Gastrocnemius medialis (tissue), 4 donors: ENCODE data around the gene NEB.

Experiments
- POLR2A ChIP-seq, 2 donors: fragments of 450-650 bp; IDR thresholded peaks; one replicate each; pipeline ENCODE4 v1.6.1; 2017; ENCODE audit warnings: antibody characterized with exemption in 2 of 2, mild to moderate bottlenecking in 2 of 2, moderate library complexity in 2 of 2
- TF ChIP-seq, protein P1 (sequence below), 5 experiments: fragments of 450-650 bp in 3 of 5; fragments of 200-600 bp in 2 of 5; sonication (generic) in 2 of 5; IDR thresholded peaks in 4 of 5; conservative IDR thresholded peaks in 1 of 5; 1 replicate in 4 of 5; 2 replicates in 1 of 5; pipeline ENCODE4 v1.5.1; 2016 to 2019; ENCODE audit warnings: antibody characterized with exemption in 5 of 5, mild to moderate bottlenecking in 3 of 5, moderate library complexity in 3 of 5

DNA sequence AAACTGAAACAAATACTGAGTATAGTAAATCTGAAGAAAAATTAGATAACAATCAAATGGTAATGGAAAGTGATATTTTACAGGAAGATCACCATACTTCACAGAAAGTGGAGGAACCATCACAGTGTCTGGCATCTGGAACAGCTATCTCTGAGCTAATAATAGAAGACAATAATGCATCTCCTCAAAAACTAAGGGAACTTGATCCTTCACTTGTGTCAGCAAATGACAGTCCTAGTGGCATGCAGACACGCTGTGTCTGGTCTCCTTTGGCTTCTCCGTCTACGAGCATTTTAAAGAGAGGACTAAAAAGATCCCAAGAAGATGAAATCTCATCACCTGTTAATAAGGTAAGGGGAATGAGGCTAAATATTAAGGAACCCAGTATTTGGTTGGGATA is 268.5 kb downstream of the NEB start:
- TF ChIP-seq, protein P1, sequence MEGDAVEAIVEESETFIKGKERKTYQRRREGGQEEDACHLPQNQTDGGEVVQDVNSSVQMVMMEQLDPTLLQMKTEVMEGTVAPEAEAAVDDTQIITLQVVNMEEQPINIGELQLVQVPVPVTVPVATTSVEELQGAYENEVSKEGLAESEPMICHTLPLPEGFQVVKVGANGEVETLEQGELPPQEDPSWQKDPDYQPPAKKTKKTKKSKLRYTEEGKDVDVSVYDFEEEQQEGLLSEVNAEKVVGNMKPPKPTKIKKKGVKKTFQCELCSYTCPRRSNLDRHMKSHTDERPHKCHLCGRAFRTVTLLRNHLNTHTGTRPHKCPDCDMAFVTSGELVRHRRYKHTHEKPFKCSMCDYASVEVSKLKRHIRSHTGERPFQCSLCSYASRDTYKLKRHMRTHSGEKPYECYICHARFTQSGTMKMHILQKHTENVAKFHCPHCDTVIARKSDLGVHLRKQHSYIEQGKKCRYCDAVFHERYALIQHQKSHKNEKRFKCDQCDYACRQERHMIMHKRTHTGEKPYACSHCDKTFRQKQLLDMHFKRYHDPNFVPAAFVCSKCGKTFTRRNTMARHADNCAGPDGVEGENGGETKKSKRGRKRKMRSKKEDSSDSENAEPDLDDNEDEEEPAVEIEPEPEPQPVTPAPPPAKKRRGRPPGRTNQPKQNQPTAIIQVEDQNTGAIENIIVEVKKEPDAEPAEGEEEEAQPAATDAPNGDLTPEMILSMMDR (IDR thresholded peaks at IDR 0.05 in 4 of 5, conservative IDR thresholded peaks at IDR 0.05 in 1 of 5) = no peak
- TF ChIP-seq POLR2A (IDR thresholded peaks at IDR 0.05) = no peak
